GM21423 (cell line): ENCODE measurements around the gene INPP5J.
"Not testable (repeated sequence)": the region's sequence is repeated elsewhere in the genome, so short reads cannot be mapped to it uniquely, and the experiment has no call there.

Experiments used
- ATAC-seq: cut with Tn5 transposase; IDR thresholded peaks from one replicate; pipeline ENCODE4 v1.9.1; 2021; ENCODE audit warnings: mild to moderate bottlenecking, moderate library complexity; ENCODE audit not compliant: unreplicated experiment

The INPP5J gene

DNA sequence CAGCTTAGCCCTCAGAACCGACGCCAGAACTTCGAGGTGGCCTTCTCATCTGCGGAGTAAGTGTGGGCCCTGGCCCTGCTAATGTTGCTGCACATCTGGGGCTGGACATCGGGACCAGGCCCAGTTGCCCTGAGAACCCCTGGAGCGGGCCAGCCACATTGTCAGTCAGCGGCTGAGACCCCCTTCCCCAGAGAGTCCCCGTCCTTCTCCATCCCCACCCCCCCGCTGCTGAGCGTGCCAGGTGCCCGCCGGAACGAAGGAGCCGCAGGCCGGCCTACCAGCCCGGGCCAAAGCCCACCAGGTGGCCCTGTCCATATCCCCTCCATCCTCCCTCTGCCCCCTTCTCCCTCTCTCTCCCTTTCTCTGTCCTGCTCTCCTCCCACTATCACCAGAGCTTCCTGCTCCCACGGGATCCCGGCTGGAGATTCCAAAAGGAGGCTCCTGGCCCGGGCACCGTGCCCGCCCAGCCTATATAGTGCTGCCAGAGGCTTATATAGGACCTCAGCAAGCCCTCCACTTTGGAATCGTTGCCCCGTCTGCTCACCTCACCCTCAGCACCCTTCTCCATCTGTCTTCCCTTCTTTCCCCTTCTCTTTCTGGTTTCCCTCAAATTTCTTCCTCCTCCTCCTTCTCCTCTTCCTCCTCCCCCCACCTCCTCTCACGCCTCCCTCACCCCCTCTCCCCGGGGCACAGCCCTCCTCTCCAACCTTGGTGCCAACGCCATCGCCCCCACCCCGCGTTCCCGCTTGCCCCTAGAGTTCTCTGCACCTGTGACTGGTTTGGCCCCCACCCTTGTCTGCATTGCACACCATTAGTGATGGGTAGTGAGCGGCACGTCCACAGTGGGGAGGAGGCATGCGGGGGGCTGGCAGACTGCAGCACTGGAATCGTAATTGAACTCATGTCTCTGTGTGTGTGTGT lies 22.7 kb upstream of the INPP5J start:
- no peak for ATAC-seq

DNA sequence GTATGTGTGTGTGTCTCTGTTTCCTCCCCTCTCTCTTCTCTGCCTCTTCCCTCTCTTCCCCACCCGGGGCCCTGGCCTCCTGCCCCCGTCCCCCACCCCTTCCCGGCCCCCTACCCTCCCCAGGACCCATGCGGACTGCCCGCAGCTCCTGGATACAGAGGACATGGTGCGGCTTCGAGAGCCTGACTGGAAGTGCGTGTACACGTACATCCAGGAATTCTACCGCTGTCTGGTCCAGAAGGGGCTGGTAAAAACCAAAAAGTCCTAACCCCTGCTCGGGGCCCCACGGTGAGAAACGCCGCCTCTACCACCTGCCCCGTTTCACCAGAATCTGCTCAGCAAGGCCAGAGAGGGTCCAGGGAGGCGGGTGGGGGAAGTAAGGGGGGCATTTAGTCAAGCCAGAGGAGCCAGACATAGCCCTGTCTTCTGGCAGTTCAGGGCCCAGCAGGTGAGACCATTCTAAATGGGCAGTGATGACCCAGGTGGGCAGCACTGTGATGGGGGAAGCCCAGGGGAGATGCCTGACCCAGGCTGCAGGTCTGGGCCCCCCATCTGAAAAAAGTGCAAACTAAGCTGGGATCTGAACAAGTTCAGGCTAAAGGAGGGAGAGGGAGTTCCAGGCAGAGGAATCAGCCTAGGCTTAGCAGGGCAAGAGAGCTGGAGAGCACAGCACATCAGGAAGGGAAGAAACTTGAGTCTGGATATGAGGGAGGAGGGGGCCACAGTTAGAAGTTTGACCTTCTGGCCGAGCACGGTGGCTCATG lies 21.8 kb upstream of the INPP5J start:
- no peak for ATAC-seq

DNA sequence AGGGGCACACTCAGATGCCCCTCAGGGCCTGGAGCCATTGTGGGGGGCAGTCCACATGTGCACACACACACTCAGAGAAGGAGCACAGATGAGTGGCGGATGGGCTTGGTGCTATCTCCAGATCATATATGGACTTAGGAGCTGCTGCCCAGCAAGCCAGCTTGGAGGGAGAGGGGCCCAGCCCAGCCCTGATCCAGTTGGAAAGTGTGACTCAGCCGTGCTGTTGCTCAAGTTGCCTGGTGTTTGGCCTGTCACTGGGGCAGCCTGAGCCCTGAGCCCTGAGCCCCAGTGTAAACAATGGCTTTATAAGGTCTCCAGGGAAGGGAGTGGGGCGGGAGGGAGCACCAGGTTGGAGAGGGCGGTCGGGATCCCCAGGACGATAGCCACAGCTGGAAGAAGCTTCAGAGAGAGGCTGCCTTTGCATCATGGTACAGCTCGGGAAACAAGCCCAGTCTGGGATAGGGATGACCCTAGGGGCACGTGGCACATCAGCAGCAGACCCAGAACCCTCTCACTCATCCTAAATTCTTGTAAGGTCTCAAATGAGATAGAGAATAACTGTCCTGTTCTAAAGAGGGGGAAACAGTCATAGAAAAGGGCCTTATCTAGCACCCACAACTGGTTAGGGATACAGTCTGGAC lies 20.2 kb upstream of the INPP5J start:
- no peak for ATAC-seq

DNA sequence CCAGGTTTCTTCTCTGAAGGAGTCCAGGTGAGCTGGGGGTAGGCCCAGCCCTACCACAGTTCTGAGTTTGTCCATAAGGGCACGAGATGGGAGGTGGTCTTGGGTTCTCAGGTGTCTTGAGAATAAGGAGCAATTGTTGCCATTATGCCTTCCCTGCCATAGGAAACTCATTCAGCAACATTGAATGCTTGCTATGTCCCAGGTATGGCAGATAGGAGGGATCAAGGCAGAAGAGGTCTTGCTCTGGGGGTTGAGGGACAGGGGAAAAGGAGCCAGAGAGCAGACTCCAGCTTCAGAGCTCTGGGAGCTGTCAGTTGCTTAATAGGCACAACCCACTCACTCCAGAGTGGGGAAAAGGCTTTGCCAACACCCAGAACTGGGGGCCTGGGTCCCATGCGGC lies 19.7 kb upstream of the INPP5J start:
- ATAC-seq = no peak

DNA sequence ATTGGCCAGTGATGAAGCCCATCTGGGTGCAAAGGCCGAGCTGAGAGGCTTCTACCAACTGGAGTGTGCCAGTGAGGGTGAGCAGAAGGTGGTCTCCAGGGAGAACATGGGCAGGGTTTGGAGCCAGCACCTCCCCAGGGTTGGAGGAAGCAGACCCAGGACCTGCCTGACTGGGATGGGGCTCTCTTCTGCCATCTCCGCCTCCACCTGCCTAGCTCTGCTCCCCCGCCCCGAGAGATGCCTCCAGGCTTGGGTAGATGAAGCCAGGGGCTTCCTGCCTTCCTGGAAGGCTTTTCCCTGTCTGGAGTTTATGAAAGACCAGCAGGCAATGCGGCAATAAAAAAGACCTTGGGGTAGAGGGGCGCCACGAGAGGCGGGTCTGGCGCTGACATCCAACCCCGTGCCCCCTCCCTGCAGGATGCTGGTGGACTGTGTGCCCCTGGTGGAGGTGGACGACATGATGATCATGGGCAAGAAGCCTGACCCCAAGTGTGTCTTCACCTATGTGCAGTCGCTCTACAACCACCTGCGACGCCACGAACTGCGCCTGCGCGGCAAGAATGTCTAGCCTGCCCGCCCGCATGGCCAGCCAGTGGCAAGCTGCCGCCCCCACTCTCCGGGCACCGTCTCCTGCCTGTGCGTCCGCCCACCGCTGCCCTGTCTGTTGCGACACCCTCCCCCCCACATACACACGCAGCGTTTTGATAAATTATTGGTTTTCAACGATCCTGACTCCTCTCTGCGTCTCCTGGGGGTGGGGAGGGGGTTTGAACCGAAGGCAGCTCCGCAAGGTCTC lies 18.7 kb upstream of the INPP5J start:
- no peak for ATAC-seq

DNA sequence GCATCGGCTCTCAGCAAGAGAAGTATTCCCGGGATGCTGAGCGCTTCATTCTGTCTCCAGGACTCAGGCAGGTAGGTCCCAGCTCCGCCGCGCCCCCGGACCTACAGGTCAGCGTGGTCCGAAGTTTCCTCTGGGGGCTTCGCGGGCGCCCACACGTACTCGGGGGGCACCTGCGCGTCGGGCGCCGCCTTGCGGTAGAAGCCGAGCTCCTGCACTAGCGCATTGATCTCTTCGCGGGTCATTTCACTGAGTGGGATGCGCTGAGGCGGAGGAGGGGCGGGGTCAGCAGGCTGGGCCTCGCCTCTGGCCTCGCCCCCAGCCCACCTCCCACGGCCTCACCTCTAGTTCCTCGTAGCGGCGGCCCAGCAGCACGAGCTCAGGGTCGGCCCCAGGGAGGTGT lies 17.9 kb upstream of the INPP5J start:
- no peak for ATAC-seq

DNA sequence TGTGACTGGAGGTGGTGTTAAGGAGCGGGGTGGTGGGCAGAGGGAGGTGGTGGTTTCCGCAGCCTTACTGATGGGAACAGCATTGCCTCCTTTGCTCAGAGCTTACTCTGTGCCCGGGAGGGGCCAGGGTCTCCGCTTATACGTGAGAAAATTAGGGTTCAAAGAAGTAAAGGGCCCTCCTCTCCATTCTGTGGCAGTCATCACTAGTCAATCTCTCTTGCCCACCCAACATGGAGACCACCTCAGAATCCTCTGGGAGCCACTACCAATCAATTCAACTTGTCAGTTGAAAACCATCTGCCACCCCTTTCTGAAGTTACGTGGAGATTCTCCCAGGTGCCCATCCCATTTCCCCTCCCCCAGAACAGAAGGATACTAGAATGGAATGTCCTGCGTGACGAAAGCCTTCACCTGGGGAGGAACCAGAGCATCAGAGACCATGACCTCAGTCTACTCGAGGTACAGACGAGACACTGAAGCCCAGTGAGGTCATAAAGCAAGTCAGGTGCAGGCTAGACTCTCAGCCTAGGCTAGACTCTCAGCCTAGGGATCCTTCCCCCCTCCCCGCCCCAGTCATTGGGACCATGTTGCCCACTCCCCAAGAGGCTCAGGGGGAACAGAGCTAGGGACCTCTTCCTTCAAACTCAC lies 17.4 kb upstream of the INPP5J start:
- ATAC-seq = no peak

DNA sequence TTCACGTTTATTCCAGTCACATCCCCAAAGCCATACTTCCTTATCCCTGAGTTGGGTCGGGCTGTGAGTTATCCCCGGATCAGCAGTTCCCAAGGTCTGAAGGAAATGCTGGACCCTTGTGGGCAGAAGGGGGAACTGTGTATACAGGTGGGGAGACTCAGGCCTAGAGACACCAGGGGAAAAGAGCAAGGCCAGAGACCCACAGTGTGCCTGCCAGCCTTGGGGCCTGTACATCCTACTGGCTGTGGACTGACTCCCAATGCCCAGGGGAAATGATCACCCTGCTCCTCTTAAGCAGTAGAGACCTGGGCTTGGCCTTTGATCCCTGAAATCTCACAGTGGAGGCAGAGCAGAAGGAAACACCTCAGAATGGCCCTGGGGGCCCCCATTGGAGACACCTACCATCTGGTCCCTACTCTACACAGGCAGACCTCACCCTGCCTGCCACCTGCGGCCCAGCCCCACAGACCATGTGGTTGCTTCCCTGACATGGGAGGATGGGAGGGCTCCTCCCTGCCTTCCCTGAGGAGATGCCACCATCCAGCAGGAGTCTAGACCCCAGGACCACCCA lies 16.7 kb upstream of the INPP5J start:
- no peak for ATAC-seq

DNA sequence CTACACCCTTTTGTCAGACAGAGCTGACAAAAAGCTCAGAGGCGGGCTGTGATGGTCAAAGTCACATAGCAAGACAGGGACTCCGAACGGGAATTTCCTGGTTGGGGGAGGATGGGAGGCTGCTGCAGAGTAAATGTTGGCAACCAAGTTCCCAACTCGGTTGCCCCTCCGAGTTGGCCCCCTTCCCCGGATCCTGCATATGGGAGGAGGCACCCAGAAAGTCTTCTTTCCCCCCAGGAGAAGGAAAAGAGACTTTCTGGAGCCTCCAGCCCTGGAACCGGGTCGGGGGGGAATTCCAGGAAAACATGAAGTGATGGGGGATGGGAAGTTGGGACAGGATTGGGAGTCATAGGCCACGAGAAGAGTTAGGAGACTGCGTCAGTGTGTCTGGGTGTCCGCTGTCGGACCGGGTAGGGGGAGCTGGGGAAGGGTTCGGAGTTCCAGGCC lies 16.0 kb upstream of the INPP5J start:
- no peak for ATAC-seq

DNA sequence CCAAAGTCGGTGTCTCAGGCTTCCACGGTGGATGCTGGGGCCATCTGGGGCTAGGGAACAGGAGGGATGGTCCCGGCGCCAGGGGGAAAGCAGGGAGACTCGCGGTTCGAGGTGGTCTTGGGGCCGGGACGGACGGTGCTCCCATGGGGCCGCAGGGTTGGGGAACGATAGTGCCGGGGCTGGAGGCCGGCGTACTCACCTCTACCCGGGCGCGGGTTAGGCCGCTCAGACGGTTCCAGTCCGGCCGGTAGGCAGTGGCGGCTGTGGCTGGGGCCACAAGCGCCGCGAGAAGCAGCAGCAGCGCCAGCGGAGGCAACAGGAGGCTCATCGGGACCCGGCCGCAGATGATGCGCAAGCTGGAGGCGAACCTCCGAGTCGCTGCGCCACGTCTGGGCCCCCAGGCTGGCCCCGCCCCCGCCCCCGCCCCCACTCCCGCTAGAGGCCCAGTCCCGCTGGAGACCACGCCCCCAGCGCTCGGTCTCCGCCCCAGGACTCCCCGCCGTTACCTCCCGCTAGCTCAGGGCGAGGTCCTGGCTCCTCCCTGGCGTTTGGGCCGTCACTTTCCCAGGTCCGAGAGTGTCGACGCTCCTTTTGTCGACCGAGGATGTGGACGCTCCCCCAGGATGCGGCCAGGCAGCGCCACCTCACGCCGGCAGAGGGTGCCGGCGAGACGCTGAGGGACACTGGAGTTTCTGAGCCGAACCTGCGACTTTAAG lies 15.4 kb upstream of the INPP5J start, which contains the start of gene SELENOM:
SELENOM (minus strand) TSS at position 391 of the 716 bp plus-strand sequence; CDS start at position 328, 63 bp downstream.
- peak; percentile 88 for ATAC-seq

DNA sequence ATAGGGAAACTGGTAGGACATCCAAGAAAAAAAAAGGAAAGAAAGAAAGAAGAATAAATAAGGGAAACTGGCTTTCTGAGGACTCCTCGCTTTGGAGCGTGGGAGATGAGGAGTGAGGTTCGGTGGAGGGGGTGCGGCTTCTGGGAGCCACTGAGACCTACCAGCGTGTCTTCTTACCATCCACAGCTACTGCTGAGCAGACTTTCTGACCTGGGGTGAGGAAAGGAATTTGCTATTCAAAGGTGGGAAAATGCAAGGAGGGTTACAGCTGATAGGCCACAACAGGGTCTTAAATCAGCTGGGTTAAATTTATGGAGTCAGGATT lies 14.9 kb upstream of the INPP5J start:
- ATAC-seq = peak; percentile 15

DNA sequence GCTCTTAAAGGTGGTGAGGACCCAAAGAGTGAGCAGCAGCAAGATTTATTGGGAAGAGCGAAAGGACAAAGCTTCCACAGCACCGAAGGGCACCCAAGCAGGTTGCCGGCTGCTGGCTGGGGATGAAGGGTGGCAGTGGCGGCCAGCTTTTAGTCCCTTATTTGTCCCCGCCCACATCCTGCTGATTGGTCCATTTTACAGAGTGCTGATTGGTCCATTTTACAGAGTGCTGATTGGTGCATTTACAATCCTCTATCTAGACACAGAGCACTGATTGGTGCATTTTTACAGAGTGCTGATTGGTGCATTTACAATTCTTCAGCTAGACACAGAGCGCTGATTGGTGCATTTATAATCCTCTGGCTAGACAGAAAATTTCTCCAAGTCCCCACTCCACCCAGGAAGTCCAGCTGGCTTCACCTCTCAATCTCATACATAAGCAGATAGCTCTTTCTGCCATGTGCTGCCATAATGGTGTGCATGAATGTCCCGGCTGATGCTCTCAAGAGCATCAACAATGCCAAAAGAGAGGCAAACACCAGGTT lies 10.1 kb upstream of the INPP5J start:
- not testable (repeated sequence) for ATAC-seq

DNA sequence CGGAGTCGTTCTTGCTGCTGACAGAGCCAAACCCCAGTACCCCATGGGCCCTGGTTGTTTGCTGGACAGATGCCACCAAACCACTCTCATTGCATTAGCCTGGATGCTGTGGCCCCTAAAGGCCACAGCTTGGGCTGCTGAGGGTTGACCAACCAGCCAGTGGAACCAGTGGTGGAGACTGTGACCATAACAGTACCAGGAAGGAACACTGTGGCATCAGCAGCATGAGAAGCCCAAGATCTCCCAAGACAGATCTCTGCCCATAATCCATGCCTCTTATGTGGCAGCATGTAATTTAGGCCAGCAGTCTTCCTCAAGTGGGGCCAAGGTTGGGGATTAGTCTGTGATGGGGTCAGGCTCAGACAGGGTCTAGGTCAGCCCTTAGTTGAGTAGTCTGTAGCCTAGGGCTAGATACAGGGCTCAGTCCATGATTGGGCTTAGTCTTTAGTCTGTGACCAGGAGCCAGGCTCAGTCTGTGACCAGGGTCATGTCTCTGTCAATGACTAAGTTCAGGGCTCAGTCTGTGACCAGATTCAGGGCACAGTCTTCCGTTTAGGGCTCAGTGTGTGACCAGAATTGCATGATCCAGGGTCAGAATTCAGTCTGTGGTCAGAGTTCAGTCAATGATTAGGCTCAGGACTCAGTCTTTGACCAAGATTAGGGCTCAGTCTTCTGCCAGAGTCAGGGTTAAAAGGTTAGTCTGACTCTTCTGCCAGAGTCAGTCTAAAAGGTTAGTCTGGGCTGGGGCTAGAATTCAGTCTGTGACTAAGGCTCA lies 4.5 kb upstream of the INPP5J start:
- ATAC-seq = no peak

DNA sequence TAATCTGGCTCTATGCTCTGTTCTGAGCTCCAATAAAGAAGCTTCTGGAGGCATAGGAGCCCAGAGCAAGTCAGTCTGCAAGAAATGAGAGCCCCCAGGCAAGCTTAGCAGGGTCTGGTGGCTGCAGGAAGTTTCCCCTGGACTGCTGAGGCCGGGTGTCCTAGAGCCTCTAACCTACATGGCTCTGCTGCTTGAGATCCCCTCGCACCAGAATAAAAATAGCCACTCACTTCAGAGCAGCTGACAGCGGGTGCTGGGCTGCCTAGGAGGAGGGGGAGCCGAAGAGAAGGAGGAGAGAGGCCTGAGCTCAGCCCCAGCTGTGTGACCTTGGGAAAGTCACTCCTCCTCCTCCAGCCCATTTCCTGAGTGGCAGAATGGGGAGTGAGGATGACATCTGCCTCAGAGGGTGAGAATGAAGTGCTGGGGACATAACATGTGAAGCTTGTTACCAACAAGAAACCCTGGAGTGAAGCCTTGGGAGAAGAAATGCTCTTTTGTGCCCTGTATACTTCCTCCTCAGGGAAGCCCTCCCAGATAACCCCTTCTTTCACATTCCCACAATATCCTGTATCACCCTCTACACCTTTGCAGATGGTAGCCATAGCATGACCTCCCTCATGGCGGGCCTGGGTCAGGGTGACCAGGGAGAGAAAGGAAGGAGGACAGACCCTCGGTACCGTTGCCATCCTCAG lies 3.6 kb upstream of the INPP5J start:
- ATAC-seq = no peak

DNA sequence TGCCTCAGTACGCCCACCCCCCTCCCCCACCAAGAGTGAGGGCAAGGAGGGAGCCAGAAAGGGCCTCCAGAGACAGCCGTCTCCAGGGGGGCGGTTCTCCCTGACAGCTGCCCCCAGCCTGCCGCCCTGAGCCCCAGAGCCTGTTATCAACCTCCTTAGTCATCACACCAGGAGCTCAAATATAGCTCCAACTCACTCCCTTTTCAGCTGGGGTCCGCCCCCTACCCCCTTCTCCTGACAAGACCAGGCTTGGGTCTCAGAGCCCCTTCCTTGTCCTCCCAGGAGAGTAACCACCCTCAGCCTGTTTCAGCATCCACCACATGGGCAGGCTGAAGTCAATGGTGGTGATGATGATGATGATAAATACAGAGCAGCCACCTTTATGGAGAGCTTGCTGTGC lies 2.5 kb upstream of the INPP5J start:
- ATAC-seq = no peak

DNA sequence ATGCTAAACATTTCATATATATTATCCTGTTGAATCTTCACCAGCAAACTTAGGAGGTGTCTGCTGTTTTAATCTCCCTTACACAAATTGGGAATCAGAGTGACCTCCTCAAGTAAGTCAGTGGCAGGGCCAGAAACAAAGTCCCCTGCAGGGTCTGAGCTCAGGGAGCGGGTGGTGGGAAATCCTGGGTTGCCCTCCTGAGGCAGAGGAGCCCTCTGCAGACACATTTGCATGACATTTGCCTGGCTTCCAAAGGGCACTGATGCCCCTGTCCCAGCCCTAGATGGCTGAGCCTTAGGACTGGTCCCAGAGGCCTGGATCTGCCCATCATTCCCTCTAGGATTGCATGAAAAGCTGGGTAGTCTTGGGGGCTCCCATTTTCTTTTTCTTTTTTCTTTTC lies 2.1 kb upstream of the INPP5J start:
- no peak for ATAC-seq

DNA sequence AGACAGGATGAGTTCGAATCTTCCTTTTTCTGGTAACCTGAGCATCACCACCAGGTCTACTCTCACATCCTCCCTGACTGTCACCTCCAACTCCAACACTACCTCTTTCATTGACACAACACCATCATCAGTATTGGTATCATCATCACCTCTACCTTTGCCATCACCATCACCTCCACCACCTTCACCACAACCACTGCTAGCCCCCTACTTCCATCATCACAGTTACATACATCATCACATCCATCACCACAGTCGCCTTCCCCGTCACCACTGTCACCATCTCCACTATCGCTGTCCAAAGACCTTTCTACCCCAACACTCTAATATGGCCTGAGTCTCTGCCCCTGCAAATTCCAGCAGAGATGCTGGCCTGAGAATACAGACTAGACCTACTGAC lies 1.4 kb upstream of the INPP5J start:
- ATAC-seq = no peak

DNA sequence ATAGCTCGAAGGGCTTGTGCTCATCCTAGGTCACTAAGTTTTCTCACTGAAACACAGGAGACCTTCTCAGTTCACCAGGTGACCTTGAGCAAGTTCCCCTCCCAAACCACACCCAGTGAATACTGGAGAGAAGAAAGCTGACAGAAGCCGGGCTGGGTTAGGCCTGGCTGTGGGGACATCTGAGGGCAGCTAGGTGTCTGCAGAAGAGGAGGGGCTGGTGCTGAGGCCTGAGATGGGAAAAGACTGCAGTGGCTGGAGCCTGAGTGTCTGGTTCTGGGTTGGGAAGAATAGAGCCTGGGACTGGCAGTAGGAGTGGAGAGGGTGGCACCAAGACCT lies 602 bp upstream of the INPP5J start:
- ATAC-seq = no peak
